Right cardiac atrium (tissue), 5 donors: Measurements from ENCODE around the gene CTRB1. TPM values are rescaled to one million over a fixed set of nuclear protein-coding genes. Genes with fewer than 3 reads are reported as not detected.
"Not testable (repeated sequence)": the region's sequence is repeated elsewhere in the genome, so short reads cannot be mapped to it uniquely, and the experiment has no call there.

Experiments used
- ATAC-seq, 2 donors: fragments of 200-7000 bp; cut with Tn5 transposase; one replicate each; pipeline versions ENCODE4 v1.8.0 to v1.9.1; 2020; ENCODE audit warnings: moderate library complexity in 2 of 2, mild to moderate bottlenecking in 1 of 2
- DNase-seq, 3 donors: peaks; one replicate each; pipeline ENCODE4 v3.0.0-alpha.2; 2020
- H3K27ac ChIP-seq: one replicate; pipeline ENCODE4 v1.5.1; 2013; ENCODE audit warnings: mild to moderate bottlenecking, low read length, control low read depth, moderate library complexity
- H3K27me3 ChIP-seq: one replicate; pipeline ENCODE4 v1.6.1; 2013; ENCODE audit not compliant: control insufficient read depth, insufficient read depth
- H3K4me1 ChIP-seq: one replicate; pipeline ENCODE4 v1.6.1; 2013; ENCODE audit warnings: low read length; ENCODE audit not compliant: control insufficient read depth, insufficient read depth
- H3K4me3 ChIP-seq: one replicate; pipeline ENCODE4 v1.5.1; 2013; ENCODE audit warnings: low read length, control low read depth
- H3K9me3 ChIP-seq: one replicate; pipeline ENCODE4 v1.6.1; 2013; ENCODE audit warnings: low read length; ENCODE audit not compliant: control insufficient read depth
- WGBS: extraction: QIAGEN DNeasy Blood & Tissue Kit; methylation state at CpG from one replicate; pipeline ENCODE4 v1.1.7; 2013; 5-methylcytosine and 5-hydroxymethylcytosine counted together
- intact Hi-C, 4 donors: fragments of 100-400 bp; cut with DNase I; formaldehyde crosslinking; loops; one replicate each; pipeline versions ENCODE4 v1.11.0 to v1.14.0; 2022 to 2023
- polyA plus RNA-seq: library from polyadenylated mRNA; stranded (reverse); fragments of 200-250 nt; gene quantifications from one replicate; pipeline ENCODE4 v1.2.3, GENCODE V29; 2013
- total RNA-seq, 4 donors: library from RNA; stranded (reverse); fragmentation: NEBNext Ultra II Directional; extraction: Animal tissue kit (Norgen Biotek cat#: 25700); gene quantifications; one replicate each; pipeline ENCODE4 v1.2.1, GENCODE V29; 2021
- donor health status: healthy with polysubstance abuse.
- donor health status: DM: no; HTN: yes; CAD: no.
- donor health status: DM: no; HTN: no; CAD: no.
- donor health status: DM: no; HTN: yes; CAD: no; lungs with severe emphysema.
- donor health status: DM: yes; HTN: yes; CAD: no.

CTRB1 gene
- total and polyA plus RNA-seq, 5 donors: 0.27 to 0.62 TPM; not detected in 3

DNA sequence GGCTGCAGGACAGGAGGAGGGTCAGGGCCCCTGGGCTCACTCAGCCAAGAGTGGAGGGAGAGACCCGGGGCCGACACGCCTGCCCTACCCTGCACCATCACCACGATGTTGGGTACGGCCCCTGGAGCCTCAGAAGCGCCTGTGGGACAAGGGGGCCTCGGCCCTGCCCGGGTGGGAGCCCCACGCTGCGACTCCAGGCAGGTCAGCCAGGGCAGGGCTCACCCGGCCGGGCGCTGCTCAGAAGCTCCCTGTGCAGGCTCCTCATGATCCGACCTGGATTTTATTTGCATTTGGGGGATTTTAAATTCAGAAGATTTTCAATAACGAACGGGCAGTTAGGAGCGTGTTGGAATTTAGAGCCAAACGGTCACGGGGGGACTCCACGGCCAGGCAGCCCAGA is 13.9 kb upstream of the CTRB1 start:
- H3K4me1 ChIP-seq, H3K27me3 ChIP-seq, H3K27ac ChIP-seq, H3K4me3 ChIP-seq, H3K9me3 ChIP-seq, DNase-seq: not testable (repeated sequence)
- WGBS: no CpG with 5 or more reads among the region's 20 CpGs
- peak in 1 of 2 donors; percentile 9 for ATAC-seq
- intact Hi-C loops: loop anchor here in 1 of 4 donors (10.0 kb wide), 1 partner anchor 180 kb away; no protein-coding TSS in a partner anchor

GRCh38 chr16:75205438-75205837 is 13.3 kb upstream of the CTRB1 start:
- not testable (repeated sequence) for DNase-seq, ATAC-seq, H3K27ac ChIP-seq, H3K27me3 ChIP-seq, H3K4me1 ChIP-seq, H3K4me3 ChIP-seq, H3K9me3 ChIP-seq
- WGBS: 100% methylated on average over 2 of the region's 19 CpGs
- intact Hi-C loops: loop anchor here in 1 of 4 donors (10.0 kb wide), 1 partner anchor 179 kb away; no protein-coding TSS in a partner anchor

DNA sequence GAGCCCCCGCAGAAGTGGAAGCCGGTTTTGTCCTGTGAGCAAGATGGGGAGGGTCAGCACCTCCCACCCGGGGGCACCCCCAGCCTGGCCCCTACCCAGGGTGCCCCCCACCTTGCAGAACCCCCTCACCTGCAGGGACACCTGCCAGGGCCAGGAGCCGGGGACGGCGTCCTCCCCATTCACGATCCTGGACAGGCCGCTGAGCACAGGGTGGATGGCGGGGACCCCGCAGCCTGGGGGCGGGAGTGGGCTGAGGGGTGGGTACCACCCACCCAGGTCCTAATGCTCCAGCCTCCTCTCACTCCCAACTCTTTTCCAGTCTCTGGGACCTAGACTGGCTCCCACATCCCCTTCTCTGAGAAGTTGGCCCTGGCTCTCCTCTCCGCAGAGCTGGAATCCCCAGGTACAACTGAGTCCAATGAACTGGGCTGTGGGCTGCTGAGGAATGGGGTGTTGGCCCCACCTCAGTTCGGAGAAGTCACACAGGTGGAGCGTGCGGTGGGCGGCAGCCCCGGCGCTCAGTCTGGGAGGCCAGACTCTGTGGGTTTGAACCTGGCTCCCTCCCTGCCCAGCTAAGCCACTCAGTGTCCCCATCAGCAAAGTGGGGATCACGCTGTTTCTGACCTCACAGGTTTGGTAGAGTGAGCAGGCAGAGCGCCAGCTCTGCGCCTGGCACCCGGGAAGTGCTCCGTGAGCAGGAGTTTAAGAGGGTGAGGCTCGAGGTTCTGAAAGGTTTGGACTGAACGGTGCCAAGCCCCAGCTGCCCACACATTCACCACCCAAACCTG is 12.6 kb upstream of the CTRB1 start:
- DNase-seq (peak in 1 of 3 donors; percentile 27), ATAC-seq (peak; percentile 7 to 19)

GRCh38 chr16:75206749-75207451 is 11.9 kb upstream of the CTRB1 start, which contains the start of gene CTRB2:
CTRB2 (minus strand) TSS chr16:75207161; CDS start chr16:75207141, 20 bp downstream.
- ATAC-seq: peak; percentile 4 to 17
- Histone ChIP-seq H3K27me3 (no peaks in the 10 kb centered on the region), H3K4me3 (no peak within 1 kb of the TSS), H3K27ac (no peak within 1 kb of the TSS), H3K9me3 (no peaks in the 10 kb centered on the region), H3K4me1 (no peaks in the 10 kb centered on the region)
- 80% methylated on average over 24 of the region's 24 CpGs for WGBS
- intact Hi-C loops: loop anchor here in 3 of 4 donors (1.0 to 10.0 kb wide), 3 partner anchors 18 to 178 kb away; no protein-coding TSS in a partner anchor
- peak in 1 of 3 donors; percentile 48 for DNase-seq

More for the DNA sequence above, 12.6 kb upstream of the CTRB1 start:
- not testable (repeated sequence) for H3K27me3 ChIP-seq, H3K4me3 ChIP-seq, H3K27ac ChIP-seq, H3K9me3 ChIP-seq, H3K4me1 ChIP-seq
- 77% methylated on average over 19 of the region's 25 CpGs for WGBS
- intact Hi-C loops: loop anchor here in 2 of 4 donors (2.0 to 10.0 kb wide), 2 partner anchors 19 to 179 kb away; no protein-coding TSS in a partner anchor

DNA sequence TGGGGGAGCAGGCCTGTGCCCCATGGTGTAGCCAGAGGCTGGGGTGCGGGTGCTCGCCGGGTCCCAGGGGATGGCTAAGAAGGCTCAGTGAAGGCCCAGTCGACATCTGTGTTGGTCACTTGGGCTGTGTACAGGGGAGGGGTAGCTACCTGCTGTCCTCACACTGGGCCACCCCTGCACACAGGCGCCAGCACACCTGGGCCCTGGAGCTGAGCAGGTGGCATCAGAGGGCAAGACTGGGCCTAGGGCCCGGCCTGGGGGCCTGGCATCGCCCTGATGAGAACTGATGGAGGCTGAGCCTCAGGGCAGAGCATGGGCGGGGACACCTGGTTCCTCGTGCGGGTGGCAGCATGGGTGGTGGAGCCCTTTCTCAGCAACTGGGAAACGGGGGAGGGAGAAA is 11.0 kb upstream of the CTRB1 start:
- H3K9me3 ChIP-seq: no peaks in the 10 kb centered on the region
- H3K27ac ChIP-seq: no peak overlapping the region
- H3K4me3 ChIP-seq: no peak overlapping the region
- DNase-seq (peak in 1 of 3 donors; percentile 32), ATAC-seq (no peak)
- no peaks in the 10 kb centered on the region for H3K27me3 ChIP-seq
- intact Hi-C loops: loop anchor here in 3 of 4 donors (1.0 to 10.0 kb wide), 3 partner anchors 17 to 177 kb away; no protein-coding TSS in a partner anchor
- 88% methylated on average over 11 of the region's 11 CpGs for WGBS
- H3K4me1 ChIP-seq: no peaks in the 10 kb centered on the region

DNA sequence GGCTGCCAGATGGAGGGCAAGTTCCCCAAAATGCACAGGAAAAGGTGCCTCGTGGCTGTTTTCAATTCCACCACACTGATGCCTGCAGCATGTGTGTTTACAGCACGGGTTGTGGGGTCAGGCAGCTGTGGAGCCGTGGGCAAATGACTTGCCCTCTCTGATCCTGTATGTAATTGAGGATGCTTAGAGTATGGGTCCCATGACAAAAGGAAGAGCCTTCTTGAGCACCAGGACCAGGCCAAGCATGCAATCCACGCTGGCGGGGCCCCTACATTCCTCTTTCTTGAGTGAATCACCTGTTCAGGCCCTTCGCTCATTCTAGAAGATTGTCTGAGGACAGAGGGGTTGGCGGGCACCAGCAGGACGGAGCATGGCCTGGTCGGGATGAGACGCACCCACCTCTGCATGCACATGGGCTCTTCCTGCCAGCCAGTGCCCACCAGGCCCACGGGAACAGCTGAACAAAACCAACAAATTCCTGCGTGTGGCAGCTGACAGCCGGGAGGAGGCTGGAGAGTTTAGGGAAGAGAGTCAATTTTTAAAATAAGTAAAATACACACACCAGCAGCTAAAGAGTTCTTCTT is 10.5 kb upstream of the CTRB1 start:
- 83% methylated on average over 13 of the region's 13 CpGs for WGBS
- DNase-seq: peak in 1 of 3 donors; percentile 32
- no peak overlapping the region for H3K27ac ChIP-seq
- no peak for ATAC-seq
- no peaks in the 10 kb centered on the region for H3K27me3 ChIP-seq
- no peaks in the 10 kb centered on the region for H3K4me1 ChIP-seq
- intact Hi-C loops: loop anchor here in 1 of 4 donors (10.0 kb wide), 1 partner anchor 176 kb away; no protein-coding TSS in a partner anchor
- no peak overlapping the region for H3K4me3 ChIP-seq
- H3K9me3 ChIP-seq: no peaks in the 10 kb centered on the region

GRCh38 chr16:75208861-75209505 is 9.8 kb upstream of the CTRB1 start:
- ATAC-seq (no peak), DNase-seq (peak in 1 of 3 donors; percentile 52)
- intact Hi-C loops: loop anchor here in 1 of 4 donors (10.0 kb wide), 1 partner anchor 176 kb away; no protein-coding TSS in a partner anchor
- no peak overlapping the region for H3K27ac ChIP-seq
- H3K9me3 ChIP-seq: no peaks in the 10 kb centered on the region
- H3K4me3 ChIP-seq: no peak overlapping the region
- 87% methylated on average over 27 of the region's 27 CpGs for WGBS
- no peaks in the 10 kb centered on the region for H3K27me3 ChIP-seq
- no peaks in the 10 kb centered on the region for H3K4me1 ChIP-seq

- intact Hi-C loops: loop anchor here in 1 of 4 donors (10.0 kb wide), 1 partner anchor 175 kb away; no protein-coding TSS in a partner anchor
- not testable (repeated sequence) for H3K9me3 ChIP-seq, H3K4me1 ChIP-seq, ATAC-seq, H3K27ac ChIP-seq, H3K4me3 ChIP-seq, H3K27me3 ChIP-seq
- 89% methylated on average over 7 of the region's 7 CpGs for WGBS
- DNase-seq: peak in 2 of 3 donors; percentile 0 to 3
Observed at GRCh38 chr16:75209514-75209913, 9.3 kb upstream of the CTRB1 start.

DNA sequence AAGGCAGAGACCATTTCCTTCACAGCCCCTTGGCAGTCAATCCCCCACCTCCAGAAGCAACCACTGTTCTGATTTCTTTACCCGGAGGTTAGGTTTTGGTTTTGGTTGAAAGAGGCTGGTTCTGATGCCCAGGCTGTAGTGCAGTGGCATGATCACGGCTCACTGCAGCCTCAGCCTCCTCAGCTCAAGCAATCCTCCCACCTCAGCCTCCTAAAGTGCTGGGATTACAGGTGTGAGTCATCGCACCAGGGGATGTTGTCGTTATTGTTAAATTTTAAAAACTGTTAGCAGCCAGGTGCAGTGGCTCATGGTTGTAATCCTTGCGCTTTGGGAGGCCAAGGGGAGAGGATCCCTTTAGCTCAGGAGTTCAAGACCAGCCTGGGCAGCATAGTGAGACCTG is 8.8 kb upstream of the CTRB1 start:
- no peaks in the 10 kb centered on the region for H3K9me3 ChIP-seq
- H3K4me3 ChIP-seq: no peak overlapping the region
- H3K4me1 ChIP-seq: no peaks in the 10 kb centered on the region
- intact Hi-C loops: loop anchor here in 1 of 4 donors (10.0 kb wide), 1 partner anchor 175 kb away; no protein-coding TSS in a partner anchor
- DNase-seq: no peak
- H3K27me3 ChIP-seq: no peaks in the 10 kb centered on the region
- H3K27ac ChIP-seq: no peak overlapping the region
- 86% methylated on average over 5 of the region's 5 CpGs for WGBS
- no peak for ATAC-seq

DNA sequence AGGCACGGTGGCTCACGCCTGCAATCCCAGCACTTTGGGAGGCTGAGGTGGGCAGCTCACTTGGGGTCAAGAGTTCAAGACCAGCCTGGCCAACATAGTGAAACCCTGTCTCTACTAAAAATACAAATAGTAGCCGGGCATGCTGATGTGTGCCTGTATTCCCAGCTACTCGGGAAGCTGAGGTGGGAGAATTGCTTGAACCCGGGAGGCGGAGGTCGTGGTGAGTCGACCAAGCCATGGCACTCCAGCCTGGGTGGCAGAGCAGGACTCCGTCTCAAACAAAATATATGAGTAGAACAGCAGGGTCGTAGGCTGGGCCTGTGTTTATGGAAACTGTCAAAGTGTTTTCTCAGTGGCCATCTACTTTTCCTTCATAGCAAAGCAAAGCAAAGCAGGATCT is 7.5 kb upstream of the CTRB1 start:
- H3K4me1 ChIP-seq, H3K9me3 ChIP-seq, H3K27ac ChIP-seq, H3K27me3 ChIP-seq, DNase-seq, ATAC-seq, H3K4me3 ChIP-seq, intact Hi-C loops: not testable (repeated sequence)
- WGBS: 85% methylated on average over 10 of the region's 10 CpGs
